ENCODE results near the gene MDM2. TPM values are rescaled to one million over a fixed set of nuclear protein-coding genes. Genes with fewer than 3 reads are reported as not detected.
A peak's percentile ranks its signal among the peaks of the same experiment; 100 is the strongest.

MDM2 gene
- total and polyA plus RNA-seq, 2 of the 13 experiments (the other 11 are each of a cell fraction or from before 2014, with no cell fraction given), result 29.3 to 314 TPM

- no peak for TF ChIP-seq JDP2 (CRISPR knock-in tag; IDR thresholded peaks at IDR 0.05; ENCODE audit: borderline replicate concordance)
- no peak for TF ChIP-seq ZNF367 (CRISPR knock-in tag; IDR thresholded peaks at IDR 0.05; ENCODE audit: borderline replicate concordance)
- TF ChIP-seq THRA (CRISPR knock-in tag; IDR thresholded peaks at IDR 0.05; ENCODE audit: borderline replicate concordance), result no peak; the same call in none of the 2 replicates
- peak; percentile 72; the same call in 1 of the 2 replicates for TF ChIP-seq TFDP1 (CRISPR knock-in tag; IDR thresholded peaks at IDR 0.05; ENCODE audit: borderline replicate concordance)
- TF ChIP-seq MAFG (CRISPR knock-in tag; IDR thresholded peaks at IDR 0.05), result no peak
- peak; percentile 47; the same call in 1 of the 2 replicates for TF ChIP-seq SATB2 (CRISPR knock-in tag; IDR thresholded peaks at IDR 0.05)
- no peak for TF ChIP-seq FOXO4 (CRISPR knock-in tag; conservative IDR thresholded peaks at IDR 0.05)
- TF ChIP-seq ZBTB2 (CRISPR knock-in tag; IDR thresholded peaks at IDR 0.05; ENCODE audit: low read depth), result no peak
- TF ChIP-seq ZNF709 (CRISPR knock-in tag; IDR thresholded peaks at IDR 0.05), result no peak
- no peak for TF ChIP-seq MAFK (conservative IDR thresholded peaks at IDR 0.05 in 1 of 2, IDR thresholded peaks at IDR 0.05 in 1 of 2; ENCODE audit: low read length in 2 of 2)
- no peak for TF ChIP-seq LBX2 (CRISPR knock-in tag; IDR thresholded peaks at IDR 0.05; ENCODE audit: borderline replicate concordance)
- TF ChIP-seq TGIF2 (CRISPR knock-in tag; IDR thresholded peaks at IDR 0.05), result no peak
- no peak for TF ChIP-seq ZNF263 (CRISPR knock-in tag; IDR thresholded peaks at IDR 0.05)
- TF ChIP-seq RARA (CRISPR knock-in tag; IDR thresholded peaks at IDR 0.05), result peak; percentile 59; the same call in 1 of the 2 replicates
- TF ChIP-seq SPEN (CRISPR knock-in tag; IDR thresholded peaks at IDR 0.05; ENCODE audit: low read depth), result peak; percentile 47; the same call in 1 of the 2 replicates
- no peak; the same call in 1 of the 2 replicates for TF ChIP-seq ZNF503 (CRISPR knock-in tag; IDR thresholded peaks at IDR 0.05)
- TF ChIP-seq ZNF678 (CRISPR knock-in tag; IDR thresholded peaks at IDR 0.05), result no peak
- 0 out of 2 replicates have a peak, but pooled peaks have one; percentile 33 for TF ChIP-seq ZIK1 (CRISPR knock-in tag; IDR thresholded peaks at IDR 0.05; ENCODE audit: borderline replicate concordance, low read depth)
- TF ChIP-seq ZBTB38 (CRISPR knock-in tag; IDR thresholded peaks at IDR 0.05), result no peak
- TF ChIP-seq MLLT10 (CRISPR knock-in tag; IDR thresholded peaks at IDR 0.05), result no peak
- TF ChIP-seq ZNF773 (CRISPR knock-in tag; IDR thresholded peaks at IDR 0.05; ENCODE audit: borderline replicate concordance), result no peak
- TF ChIP-seq SAFB2 (CRISPR knock-in tag; IDR thresholded peaks at IDR 0.05; ENCODE audit: borderline replicate concordance, low read depth), result no peak
These were observed 18.7 kb upstream of the MDM2 start (continued) for GRCh38 chr12:68789144-68789878.

Data from HepG2 (cell line).